Upper lobe of right lung (tissue), 1 donor: Measurements from ENCODE around the gene PLAAT4. TPM values are rescaled to one million over a fixed set of nuclear protein-coding genes. Genes with fewer than 3 reads are reported as not detected.
A peak's percentile ranks its signal among the peaks of the same experiment; 100 is the strongest.
"Not testable (repeated sequence)": the region's sequence is repeated elsewhere in the genome, so short reads cannot be mapped to it uniquely, and the experiment has no call there.

Source experiments
- ATAC-seq: fragments of 200-7000 bp; cut with Tn5 transposase; one replicate; pipeline ENCODE4 v1.9.1; 2020; ENCODE audit warnings: mild to moderate bottlenecking, moderate library complexity
- DNase-seq: peaks from one replicate; pipeline ENCODE4 v3.0.0-alpha.2; 2020
- H3K27ac ChIP-seq: fragments of 200-600 bp; one replicate; pipeline ENCODE4 v1.8.0; 2022
- H3K27me3 ChIP-seq: fragments of 200-600 bp; one replicate; pipeline ENCODE4 v1.8.0; 2022; ENCODE audit warnings: mild to moderate bottlenecking
- H3K36me3 ChIP-seq: fragments of 200-600 bp; one replicate; pipeline ENCODE4 v1.8.0; 2022
- H3K4me1 ChIP-seq: fragments of 200-600 bp; one replicate; pipeline ENCODE4 v1.8.0; 2022
- H3K4me3 ChIP-seq: fragments of 200-600 bp; one replicate; pipeline ENCODE4 v1.8.0; 2022; ENCODE audit warnings: mild to moderate bottlenecking
- H3K9me3 ChIP-seq: fragments of 200-600 bp; one replicate; pipeline ENCODE4 v1.8.0; 2022
- CTCF ChIP-seq: fragments of 200-600 bp; IDR thresholded peaks from one replicate; pipeline ENCODE4 v1.8.0; 2022; ENCODE audit warnings: antibody characterized with exemption
- intact Hi-C: fragments of 100-400 bp; cut with DNase I; formaldehyde crosslinking; loops from one replicate; pipeline ENCODE4 v1.11.0; 2022
- total RNA-seq: library from RNA; stranded (reverse); fragmentation: NEBNext Ultra II Directional; extraction: Animal tissue kit (Norgen Biotek cat#: 25700); gene quantifications from one replicate; pipeline ENCODE4 v1.2.1, GENCODE V29; 2021
- donor health status: DM: no; HTN: yes; CAD: no; lungs with severe emphysema.

PLAAT4 gene
- total RNA-seq, 1 donor from 2014 or later, result 185 TPM

DNA sequence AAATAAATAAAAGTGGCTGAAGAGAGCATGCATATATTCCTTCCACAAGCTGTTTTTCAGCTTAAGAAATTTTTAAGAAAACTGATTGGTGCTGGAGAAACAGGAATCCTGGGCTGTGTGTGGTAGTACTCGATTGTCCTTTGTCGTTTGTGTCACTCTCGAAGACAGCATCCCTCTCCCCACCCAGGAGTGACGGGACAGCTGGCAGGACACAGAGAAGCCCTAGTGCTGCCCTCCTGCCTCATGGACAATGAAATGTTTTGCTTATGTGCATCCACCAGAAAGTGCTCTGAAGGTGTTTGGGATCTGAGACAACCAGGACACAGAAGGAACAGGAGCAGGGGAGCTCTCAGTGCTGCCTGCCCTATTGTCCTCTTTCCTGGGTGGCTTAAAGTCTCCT is 12.8 kb downstream of the PLAAT4 start:
- ATAC-seq (no peak), DNase-seq (no peak)
- H3K36me3 ChIP-seq, result peaks cover 23% of the 10 kb centered on the region
- no peak overlapping the region for H3K27ac ChIP-seq
- no peaks in the 10 kb centered on the region for H3K27me3 ChIP-seq
- H3K4me1 ChIP-seq, result peaks cover 6% of the 10 kb centered on the region
- no peak overlapping the region for H3K4me3 ChIP-seq
- H3K9me3 ChIP-seq, result no peaks in the 10 kb centered on the region
- TF ChIP-seq CTCF, result no peak
- intact Hi-C loops, result no loop called here

DNA sequence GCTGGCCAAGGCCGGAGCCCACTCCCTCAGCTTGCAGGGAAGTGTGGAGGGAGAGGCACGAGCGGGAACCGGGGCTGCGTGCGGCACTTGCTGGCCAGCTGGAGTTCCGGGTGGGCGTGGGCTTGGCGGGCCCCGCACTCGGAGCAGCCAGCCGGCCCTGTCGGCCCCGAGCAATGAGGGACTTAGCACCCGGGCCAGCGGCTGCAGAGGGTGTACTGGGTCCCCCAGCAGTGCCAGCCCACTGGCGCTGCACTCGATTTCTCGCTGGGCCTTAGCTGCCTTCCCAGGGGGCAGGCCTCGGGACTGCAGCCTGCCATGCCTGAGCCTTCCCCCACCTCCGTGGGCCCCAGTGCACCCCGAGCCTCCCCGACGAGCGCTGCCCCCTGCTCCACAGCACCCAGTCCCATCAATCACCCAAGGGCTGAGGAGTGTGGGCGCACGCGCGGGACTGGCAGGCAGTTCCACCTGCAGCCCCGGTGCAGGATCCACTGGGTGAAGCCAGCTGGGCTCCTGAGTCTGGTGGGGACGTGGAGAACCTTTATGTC is 13.6 kb downstream of the PLAAT4 start:
- H3K4me1 ChIP-seq, intact Hi-C loops, DNase-seq, ATAC-seq, H3K27ac ChIP-seq, H3K9me3 ChIP-seq, H3K4me3 ChIP-seq, H3K27me3 ChIP-seq: not testable (repeated sequence)
- H3K36me3 ChIP-seq, result peaks cover 14% of the 10 kb centered on the region

DNA sequence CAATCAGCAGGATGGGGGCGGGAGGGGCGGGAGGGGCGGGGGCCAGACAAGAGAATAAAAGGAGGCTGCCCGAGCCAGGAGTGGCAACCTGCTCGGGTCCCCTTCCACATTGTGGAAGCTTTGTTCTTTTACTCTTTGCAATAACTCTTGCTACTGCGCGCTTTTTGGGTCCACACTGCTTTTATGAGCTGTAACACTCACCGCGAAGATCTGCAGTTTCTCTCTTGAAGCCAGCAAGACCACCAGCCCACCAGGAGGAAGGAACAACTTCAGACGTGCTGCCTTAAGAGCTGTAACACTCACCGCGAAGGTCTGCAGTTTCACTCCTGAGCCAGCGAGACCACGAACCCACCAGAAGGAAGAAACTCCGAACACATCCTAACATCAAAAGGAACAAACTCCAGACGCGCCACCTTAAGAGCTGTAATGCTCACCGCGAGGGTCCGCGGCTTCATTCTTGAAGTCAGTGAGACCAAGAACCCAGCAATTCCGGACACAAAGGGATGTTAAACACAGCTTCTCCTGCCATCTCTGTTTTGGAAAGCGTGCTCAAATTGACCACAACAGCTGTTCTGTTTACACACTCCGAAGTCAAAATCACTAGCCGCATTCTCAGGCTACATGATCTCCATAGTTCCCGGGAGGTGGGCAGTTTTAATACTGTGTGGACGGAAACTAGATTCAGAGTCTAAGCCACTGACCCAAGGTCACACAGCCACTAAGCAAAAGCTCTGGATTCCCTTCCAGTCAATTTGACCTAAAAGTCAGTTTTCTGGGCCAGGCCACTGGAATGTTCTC is 14.7 kb downstream of the PLAAT4 start:
- TF ChIP-seq CTCF, result no peak
- H3K9me3 ChIP-seq, result no peaks in the 10 kb centered on the region
- no peak overlapping the region for H3K4me3 ChIP-seq
- H3K36me3 ChIP-seq, result peaks cover 7% of the 10 kb centered on the region
- ATAC-seq (no peak), DNase-seq (no peak)
- peaks cover 6% of the 10 kb centered on the region for H3K4me1 ChIP-seq
- no peaks in the 10 kb centered on the region for H3K27me3 ChIP-seq
- no peak overlapping the region for H3K27ac ChIP-seq
- intact Hi-C loops, result no loop called here

DNA sequence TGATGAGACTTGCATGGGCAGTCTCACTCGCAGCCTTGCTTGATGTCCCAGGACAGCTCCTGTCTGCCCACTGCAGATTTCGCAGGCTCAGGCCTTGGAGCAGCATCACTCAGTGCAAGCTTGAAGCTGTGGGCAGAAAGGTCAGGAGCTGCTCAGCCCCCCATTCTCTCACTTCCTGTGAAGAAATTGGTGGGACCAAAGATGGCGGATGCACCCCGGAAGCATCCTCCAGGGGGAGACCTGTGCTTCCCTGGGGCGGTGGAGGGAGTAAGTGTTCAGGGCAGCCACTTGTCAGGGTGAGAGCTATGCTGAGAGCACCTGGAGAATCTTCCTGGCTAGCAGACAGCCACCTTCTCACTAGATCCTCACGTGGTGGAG is 15.3 kb downstream of the PLAAT4 start:
- ATAC-seq (no peak), DNase-seq (no peak)
- intact Hi-C loops, result no loop called here
- no peak for TF ChIP-seq CTCF
- H3K36me3 ChIP-seq, result peaks cover under 1% of the 10 kb centered on the region
- peaks cover 6% of the 10 kb centered on the region for H3K4me1 ChIP-seq
- no peaks in the 10 kb centered on the region for H3K27me3 ChIP-seq
- H3K4me3 ChIP-seq, result no peak overlapping the region
- H3K27ac ChIP-seq, result no peak overlapping the region
- H3K9me3 ChIP-seq, result no peaks in the 10 kb centered on the region

- no peak for ATAC-seq
- H3K36me3 ChIP-seq, result no peaks in the 10 kb centered on the region
- no peak overlapping the region for H3K4me3 ChIP-seq
- no peak for TF ChIP-seq CTCF
- intact Hi-C loops, result no loop called here
- no peak for DNase-seq
- H3K27ac ChIP-seq, result no peak overlapping the region
- peaks cover 6% of the 10 kb centered on the region for H3K4me1 ChIP-seq
- no peaks in the 10 kb centered on the region for H3K9me3 ChIP-seq
- H3K27me3 ChIP-seq, result no peaks in the 10 kb centered on the region
Observed at GRCh38 chr11:63552921-63553320, 16.3 kb downstream of the PLAAT4 start.

GRCh38 chr11:63553759-63554158 is 17.2 kb downstream of the PLAAT4 start:
- intact Hi-C loops, result no loop called here
- no peaks in the 10 kb centered on the region for H3K36me3 ChIP-seq
- no peaks in the 10 kb centered on the region for H3K9me3 ChIP-seq
- no peaks in the 10 kb centered on the region for H3K27me3 ChIP-seq
- DNase-seq (no peak), ATAC-seq (peak; percentile 69)
- peaks cover 6% of the 10 kb centered on the region for H3K4me1 ChIP-seq
- peak overlapping the region; percentile 47 for H3K27ac ChIP-seq
- no peak overlapping the region for H3K4me3 ChIP-seq
- no peak for TF ChIP-seq CTCF
